Measurements from ENCODE around the gene TMEM131. TPM values are rescaled to one million over a fixed set of nuclear protein-coding genes. Genes with fewer than 3 reads are reported as not detected.
"Not testable (repeated sequence)": the region's sequence is repeated elsewhere in the genome, so short reads cannot be mapped to it uniquely, and the experiment has no call there.

Gene TMEM131
- total and polyA plus RNA-seq, 7 donors: 7.7 to 33.3 (median 20.1) TPM

- whole genome bisulfite sequencing, 3 donors: 64 to 80% (median 65%) methylated on average over 2 of the region's 2 CpGs
- Histone ChIP-seq H3K27me3 (ENCODE audit: insufficient read depth in 3 of 3, low read length in 2 of 3) (no peaks in the 10 kb centered on the region), H3K36me3 (ENCODE audit: insufficient read depth in 1 of 2, low read depth in 1 of 2) (peaks cover 8 to 26% of the 10 kb centered on the region in 2 donors), H3K4me3 (no peak overlapping the region), H3K27ac (no peak overlapping the region), H3K9me3 (peaks cover 6% of the 10 kb centered on the region), H3K4me1 (no peaks in the 10 kb centered on the region)
- ATAC-seq: no peak
- intact Hi-C loops (cut with DNase I): no loop called here
- TF ChIP-seq, protein P1, sequence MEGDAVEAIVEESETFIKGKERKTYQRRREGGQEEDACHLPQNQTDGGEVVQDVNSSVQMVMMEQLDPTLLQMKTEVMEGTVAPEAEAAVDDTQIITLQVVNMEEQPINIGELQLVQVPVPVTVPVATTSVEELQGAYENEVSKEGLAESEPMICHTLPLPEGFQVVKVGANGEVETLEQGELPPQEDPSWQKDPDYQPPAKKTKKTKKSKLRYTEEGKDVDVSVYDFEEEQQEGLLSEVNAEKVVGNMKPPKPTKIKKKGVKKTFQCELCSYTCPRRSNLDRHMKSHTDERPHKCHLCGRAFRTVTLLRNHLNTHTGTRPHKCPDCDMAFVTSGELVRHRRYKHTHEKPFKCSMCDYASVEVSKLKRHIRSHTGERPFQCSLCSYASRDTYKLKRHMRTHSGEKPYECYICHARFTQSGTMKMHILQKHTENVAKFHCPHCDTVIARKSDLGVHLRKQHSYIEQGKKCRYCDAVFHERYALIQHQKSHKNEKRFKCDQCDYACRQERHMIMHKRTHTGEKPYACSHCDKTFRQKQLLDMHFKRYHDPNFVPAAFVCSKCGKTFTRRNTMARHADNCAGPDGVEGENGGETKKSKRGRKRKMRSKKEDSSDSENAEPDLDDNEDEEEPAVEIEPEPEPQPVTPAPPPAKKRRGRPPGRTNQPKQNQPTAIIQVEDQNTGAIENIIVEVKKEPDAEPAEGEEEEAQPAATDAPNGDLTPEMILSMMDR (IDR thresholded peaks at IDR 0.05): no peak
- no peak for DNase-seq
Observed at GRCh38 chr2:97889156-97889555, 106.6 kb downstream of the TMEM131 start.

GRCh38 chr2:97885841-97886240, 109.9 kb downstream of the TMEM131 start:
- H3K27me3 ChIP-seq (ENCODE audit: insufficient read depth in 3 of 3, low read length in 2 of 3): no peaks in the 10 kb centered on the region
- H3K4me1 ChIP-seq: no peaks in the 10 kb centered on the region
- intact Hi-C loops (cut with DNase I): no loop called here
- no peak for DNase-seq
- TF ChIP-seq, protein P1 (IDR thresholded peaks at IDR 0.05): no peak
- H3K4me3 ChIP-seq: no peak overlapping the region
- no peak overlapping the region for H3K27ac ChIP-seq
- ATAC-seq: no peak
- peaks cover 8 to 26% of the 10 kb centered on the region in 2 donors for H3K36me3 ChIP-seq (ENCODE audit: insufficient read depth in 1 of 2, low read depth in 1 of 2)
- peaks cover 6% of the 10 kb centered on the region for H3K9me3 ChIP-seq

- Histone ChIP-seq H3K27ac (no peak overlapping the region), H3K4me3 (no peak overlapping the region), H3K4me1 (peaks cover 3% of the 10 kb centered on the region), H3K9me3 (peaks cover 6% of the 10 kb centered on the region), H3K27me3 (ENCODE audit: insufficient read depth in 3 of 3, low read length in 2 of 3) (no peaks in the 10 kb centered on the region), H3K36me3 (ENCODE audit: insufficient read depth in 1 of 2, low read depth in 1 of 2) (peaks cover 3 to 7% of the 10 kb centered on the region in 2 donors)
- intact Hi-C loops (cut with DNase I): no loop called here
- DNase-seq (no peak), ATAC-seq (no peak)
- TF ChIP-seq, protein P1 (IDR thresholded peaks at IDR 0.05): no peak
- 36 to 51% (median 38%) methylated on average over 2 of the region's 2 CpGs for WGBS, 3 donors
Observed at GRCh38 chr2:97880334-97880733, 115.4 kb downstream of the TMEM131 start.

DNA sequence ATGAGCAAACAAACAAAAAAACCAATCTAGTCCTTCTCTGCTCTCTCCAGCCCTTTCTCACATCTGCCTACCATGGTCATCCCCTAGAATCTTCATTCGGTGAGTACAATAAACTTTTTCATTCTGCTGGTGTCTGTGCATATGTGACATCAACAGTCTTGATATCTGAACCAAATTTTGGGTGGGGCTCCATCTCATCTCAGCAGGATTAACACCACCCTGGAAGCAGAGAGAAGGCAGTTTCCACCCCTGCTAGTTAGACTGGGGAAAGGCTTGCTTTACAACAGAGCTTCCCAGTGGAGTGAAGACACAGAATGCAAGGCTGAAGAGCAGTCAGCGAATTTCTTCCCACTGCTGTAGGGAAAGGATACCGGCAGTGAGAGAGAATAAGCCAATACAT, 116.9 kb downstream of the TMEM131 start:
- Histone ChIP-seq H3K27me3 (ENCODE audit: insufficient read depth in 3 of 3, low read length in 2 of 3) (no peaks in the 10 kb centered on the region), H3K9me3 (peaks cover 6% of the 10 kb centered on the region), H3K4me1 (peaks cover 3% of the 10 kb centered on the region), H3K36me3 (ENCODE audit: insufficient read depth in 1 of 2, low read depth in 1 of 2) (peaks cover 3 to 7% of the 10 kb centered on the region in 2 donors), H3K27ac (no peak overlapping the region), H3K4me3 (no peak overlapping the region)
- no peak for ATAC-seq
- WGBS, 3 donors: 95 to 98% (median 97%) methylated on average over 3 of the region's 3 CpGs
- TF ChIP-seq, protein P1 (IDR thresholded peaks at IDR 0.05): no peak
- intact Hi-C loops (cut with DNase I): loop anchor here in 1 of 2 donors (10.0 kb wide), 1 partner anchor 46 kb away; no protein-coding TSS in a partner anchor
- DNase-seq: no peak

- not testable (repeated sequence) for ATAC-seq; H3K9me3 ChIP-seq; H3K4me1 ChIP-seq; H3K36me3 ChIP-seq (ENCODE audit: insufficient read depth in 1 of 2, low read depth in 1 of 2); H3K4me3 ChIP-seq; DNase-seq; H3K27me3 ChIP-seq (ENCODE audit: insufficient read depth in 3 of 3, low read length in 2 of 3); H3K27ac ChIP-seq
- intact Hi-C loops (cut with DNase I): loop anchor here in 1 of 2 donors (10.0 kb wide), 1 partner anchor 46 kb away; no protein-coding TSS in a partner anchor
- WGBS, 3 donors: 92 to 96% (median 95%) methylated on average over 2 of the region's 2 CpGs
Observed at GRCh38 chr2:97878317-97878716, 117.4 kb downstream of the TMEM131 start.

Data from psoas muscle (tissue), 8 donors.